Measurements from ENCODE around the gene SCAMP1.

SCAMP1 gene

GRCh38 chr5:78508186-78508765 is 147.9 kb downstream of the SCAMP1 start:
- peaks cover 30% of the 10 kb centered on the region for H3K79me2 ChIP-seq (ENCODE audit: insufficient read depth, low read length)
- peak overlapping the region; percentile 65 for H3K4me3 ChIP-seq (ENCODE audit: low read depth, low read length, poor library complexity, severe bottlenecking)
- H3K27ac ChIP-seq (ENCODE audit: low read depth, low read length, poor library complexity, severe bottlenecking): peak overlapping the region; percentile 67
- no peaks in the 10 kb centered on the region for H3K9me3 ChIP-seq (ENCODE audit: low read length)
- H4K20me1 ChIP-seq (ENCODE audit: insufficient read depth, low read length): no peaks in the 10 kb centered on the region
- H3K4me2 ChIP-seq (ENCODE audit: low read length): peak overlapping the region; percentile 74
- H3K4me1 ChIP-seq (ENCODE audit: insufficient read depth, low read length, severe bottlenecking): peaks cover 96% of the 10 kb centered on the region
- peak overlapping the region; percentile 62; the same call in 1 of the 2 replicates for H3K9ac ChIP-seq (ENCODE audit: low read length)
- no peaks in the 10 kb centered on the region for H3K9me2 ChIP-seq (ENCODE audit: low read depth, low read length)
- no peaks in the 10 kb centered on the region for H3K27me3 ChIP-seq (ENCODE audit: insufficient read depth, low read length)
- H3K36me3 ChIP-seq (ENCODE audit: insufficient read depth, low read length): peaks cover 6% of the 10 kb centered on the region; the same call in 1 of the 2 replicates
- H2AFZ ChIP-seq (ENCODE audit: low read length): no peak overlapping the region
- TF ChIP-seq EZH2 (IDR thresholded peaks at IDR 0.05; ENCODE audit: borderline replicate concordance, low read length) (no peak), CTCF (IDR thresholded peaks at IDR 0.05; ENCODE audit: low read length) (no peak)
- no peaks in the 10 kb centered on the region for H3F3A ChIP-seq (ENCODE audit: insufficient read depth, low read length)

- H3K79me2 ChIP-seq (ENCODE audit: insufficient read depth, low read length): peaks cover 30% of the 10 kb centered on the region
- H2AFZ ChIP-seq (ENCODE audit: low read length): no peak overlapping the region
- H3K9me3 ChIP-seq (ENCODE audit: low read length): no peaks in the 10 kb centered on the region
- peak overlapping the region; percentile 65 for H3K4me3 ChIP-seq (ENCODE audit: low read depth, low read length, poor library complexity, severe bottlenecking)
- peak overlapping the region; percentile 62 for H3K9ac ChIP-seq (ENCODE audit: low read length)
- no peaks in the 10 kb centered on the region for H4K20me1 ChIP-seq (ENCODE audit: insufficient read depth, low read length)
- no peak for TF ChIP-seq EZH2 (IDR thresholded peaks at IDR 0.05; ENCODE audit: borderline replicate concordance, low read length)
- no peak for TF ChIP-seq CTCF (IDR thresholded peaks at IDR 0.05; ENCODE audit: low read length)
- H3K9me2 ChIP-seq (ENCODE audit: low read depth, low read length): no peaks in the 10 kb centered on the region
- H3K36me3 ChIP-seq (ENCODE audit: insufficient read depth, low read length): peaks cover 15% of the 10 kb centered on the region
- H3K4me1 ChIP-seq (ENCODE audit: insufficient read depth, low read length, severe bottlenecking): peaks cover 88% of the 10 kb centered on the region
- peak overlapping the region; percentile 67 for H3K27ac ChIP-seq (ENCODE audit: low read depth, low read length, poor library complexity, severe bottlenecking)
- peak overlapping the region; percentile 74 for H3K4me2 ChIP-seq (ENCODE audit: low read length)
- no peaks in the 10 kb centered on the region for H3F3A ChIP-seq (ENCODE audit: insufficient read depth, low read length)
- no peaks in the 10 kb centered on the region for H3K27me3 ChIP-seq (ENCODE audit: insufficient read depth, low read length)
Measured at GRCh38 chr5:78509145-78509865, 148.9 kb downstream of the SCAMP1 start.

- H3K36me3 ChIP-seq (ENCODE audit: insufficient read depth, low read length): peaks cover 19% of the 10 kb centered on the region
- TF ChIP-seq CTCF (IDR thresholded peaks at IDR 0.05; ENCODE audit: low read length) (peak; percentile 34; the same call in 1 of the 2 replicates), EZH2 (IDR thresholded peaks at IDR 0.05; ENCODE audit: borderline replicate concordance, low read length) (no peak)
- no peaks in the 10 kb centered on the region for H4K20me1 ChIP-seq (ENCODE audit: insufficient read depth, low read length)
- no peak overlapping the region for H2AFZ ChIP-seq (ENCODE audit: low read length)
- H3K9ac ChIP-seq (ENCODE audit: low read length): peak overlapping the region; percentile 62
- H3K9me2 ChIP-seq (ENCODE audit: low read depth, low read length): no peaks in the 10 kb centered on the region
- H3K4me2 ChIP-seq (ENCODE audit: low read length): peak overlapping the region; percentile 74
- peaks cover 80% of the 10 kb centered on the region for H3K4me1 ChIP-seq (ENCODE audit: insufficient read depth, low read length, severe bottlenecking)
- peaks cover 30% of the 10 kb centered on the region for H3K79me2 ChIP-seq (ENCODE audit: insufficient read depth, low read length)
- H3K9me3 ChIP-seq (ENCODE audit: low read length): no peaks in the 10 kb centered on the region
- H3K4me3 ChIP-seq (ENCODE audit: low read depth, low read length, poor library complexity, severe bottlenecking): peak overlapping the region; percentile 65
- no peaks in the 10 kb centered on the region for H3K27me3 ChIP-seq (ENCODE audit: insufficient read depth, low read length)
- H3K27ac ChIP-seq (ENCODE audit: low read depth, low read length, poor library complexity, severe bottlenecking): peak overlapping the region; percentile 67
- H3F3A ChIP-seq (ENCODE audit: insufficient read depth, low read length): no peaks in the 10 kb centered on the region
Measured at GRCh38 chr5:78509884-78510769, 149.7 kb downstream of the SCAMP1 start.

All from OCI-LY1 (cell line).